SKM-1 treated with dmso at 0.1 percent for 144 hours (cell line): ENCODE data around the gene ISCU.
"Not testable (repeated sequence)": the region's sequence is repeated elsewhere in the genome, so short reads cannot be mapped to it uniquely, and the experiment has no call there.

Experiments
- DNase-seq: peaks from one replicate; lab custom pipeline; 2025; ENCODE audit not compliant: unreplicated experiment; lab: John Stamatoyannopoulos, UW

The ISCU gene

GRCh38 chr12:108616941-108617858 is 54.8 kb downstream of the ISCU start:
- DNase-seq = no peak

GRCh38 chr12:108618079-108618952 is 55.9 kb downstream of the ISCU start:
- peak; percentile 8 for DNase-seq

- not testable (repeated sequence) for DNase-seq
Observed at GRCh38 chr12:108618953-108619274, 56.5 kb downstream of the ISCU start.
